NT2/D1 (cell line): ENCODE measurements around the gene GNRH2.

Source experiments
- SUZ12 ChIP-seq: IDR thresholded peaks from 2 replicates; pipeline ENCODE4 v1.6.1; 2011; ENCODE audit not compliant: insufficient read length, insufficient read depth; ENCODE audit errors: extremely low read depth
- YY1 ChIP-seq: IDR thresholded peaks from 2 replicates; pipeline ENCODE4 v1.6.1; 2011; ENCODE audit not compliant: insufficient read length, insufficient read depth

- no peak for TF ChIP-seq YY1
- TF ChIP-seq SUZ12 = no peak
Measured at GRCh38 chr20:3082955-3083952, 39.8 kb downstream of the GNRH2 start.
